OCI-LY3 (cell line): Measurements from ENCODE around the gene BCL7A.

Experiments used
- EZH2phosphoT487 ChIP-seq: fragments of 200-600 bp; shearing (Covaris generic); IDR thresholded peaks from 2 replicates; pipeline ENCODE4 v1.6.1; 2018; ENCODE audit warnings: antibody characterized with exemption, mixed run types, low read depth
- TF ChIP-seq, protein P1 (sequence below): fragments of 200-600, 300-600 bp; sonication (generic); IDR thresholded peaks from 2 replicates; pipeline ENCODE4 v1.5.1; 2014; ENCODE audit warnings: antibody characterized with exemption, low read length, low read depth

DNA sequence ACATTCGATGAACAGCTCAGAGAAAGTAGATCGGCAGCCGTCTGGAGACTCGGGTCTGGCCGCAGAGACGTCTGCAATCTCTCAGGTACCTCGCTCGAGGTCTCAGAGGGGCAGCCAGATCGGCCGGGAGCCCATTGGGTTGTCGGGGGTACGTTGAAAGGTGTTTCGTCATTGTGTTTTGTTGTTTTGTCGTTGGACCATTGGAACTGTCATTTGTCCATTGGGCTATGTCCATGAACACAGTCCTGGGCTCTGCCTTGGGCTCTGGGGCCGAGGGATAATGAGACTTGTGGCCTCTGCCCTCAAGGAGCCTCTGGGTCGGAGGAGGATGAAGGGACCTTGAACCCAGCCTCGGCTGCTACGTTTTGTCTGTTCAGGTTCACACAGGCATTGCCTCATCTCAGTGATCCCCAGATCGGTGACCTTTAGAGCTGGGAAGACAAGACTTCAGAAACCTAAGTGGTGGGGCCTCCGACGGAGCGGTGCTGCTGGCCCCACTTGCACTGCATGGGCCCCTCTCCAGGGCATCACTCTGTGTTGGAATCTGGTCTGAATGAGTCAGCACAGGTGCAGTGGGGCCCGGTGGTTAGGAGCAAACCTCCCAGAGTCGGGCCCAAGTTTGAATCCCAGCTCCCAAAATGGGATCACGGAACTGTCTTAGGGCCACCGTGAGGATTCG lies 33.3 kb downstream of the BCL7A start:
- TF ChIP-seq, protein P1, sequence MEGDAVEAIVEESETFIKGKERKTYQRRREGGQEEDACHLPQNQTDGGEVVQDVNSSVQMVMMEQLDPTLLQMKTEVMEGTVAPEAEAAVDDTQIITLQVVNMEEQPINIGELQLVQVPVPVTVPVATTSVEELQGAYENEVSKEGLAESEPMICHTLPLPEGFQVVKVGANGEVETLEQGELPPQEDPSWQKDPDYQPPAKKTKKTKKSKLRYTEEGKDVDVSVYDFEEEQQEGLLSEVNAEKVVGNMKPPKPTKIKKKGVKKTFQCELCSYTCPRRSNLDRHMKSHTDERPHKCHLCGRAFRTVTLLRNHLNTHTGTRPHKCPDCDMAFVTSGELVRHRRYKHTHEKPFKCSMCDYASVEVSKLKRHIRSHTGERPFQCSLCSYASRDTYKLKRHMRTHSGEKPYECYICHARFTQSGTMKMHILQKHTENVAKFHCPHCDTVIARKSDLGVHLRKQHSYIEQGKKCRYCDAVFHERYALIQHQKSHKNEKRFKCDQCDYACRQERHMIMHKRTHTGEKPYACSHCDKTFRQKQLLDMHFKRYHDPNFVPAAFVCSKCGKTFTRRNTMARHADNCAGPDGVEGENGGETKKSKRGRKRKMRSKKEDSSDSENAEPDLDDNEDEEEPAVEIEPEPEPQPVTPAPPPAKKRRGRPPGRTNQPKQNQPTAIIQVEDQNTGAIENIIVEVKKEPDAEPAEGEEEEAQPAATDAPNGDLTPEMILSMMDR: no peak
- TF ChIP-seq EZH2phosphoT487: no peak
